Transverse colon (tissue), 4 donors: ENCODE results near the gene UTY.

Experiments
- CTCF ChIP-seq, 5 experiments: fragments of 200-600 bp in 3 of 5; fragments of 450-650 bp in 2 of 5; sonication (generic) in 3 of 5; IDR thresholded peaks; 1 replicate in 2 of 5; 2 replicates in 3 of 5; pipeline ENCODE4 v1.5.1; 2016 to 2017; ENCODE audit warnings: antibody characterized with exemption in 5 of 5, inconsistent platforms in 3 of 5, mild to moderate bottlenecking in 2 of 5, moderate library complexity in 1 of 5
- EP300 ChIP-seq: sonication (generic); formaldehyde crosslinking; IDR thresholded peaks from one replicate; pipeline ENCODE4 v1.6.1; 2017; ENCODE audit warnings: antibody characterized with exemption, low read depth
- POLR2A ChIP-seq: fragments of 450-650 bp; IDR thresholded peaks from one replicate; pipeline ENCODE4 v1.6.1; 2016; ENCODE audit warnings: antibody characterized with exemption, mild to moderate bottlenecking, moderate library complexity
- POLR2AphosphoS5 ChIP-seq, 3 donors: sonication (generic); formaldehyde crosslinking; IDR thresholded peaks; one replicate each; pipeline ENCODE4 v1.6.1; 2016; ENCODE audit warnings: antibody characterized with exemption in 3 of 3

DNA sequence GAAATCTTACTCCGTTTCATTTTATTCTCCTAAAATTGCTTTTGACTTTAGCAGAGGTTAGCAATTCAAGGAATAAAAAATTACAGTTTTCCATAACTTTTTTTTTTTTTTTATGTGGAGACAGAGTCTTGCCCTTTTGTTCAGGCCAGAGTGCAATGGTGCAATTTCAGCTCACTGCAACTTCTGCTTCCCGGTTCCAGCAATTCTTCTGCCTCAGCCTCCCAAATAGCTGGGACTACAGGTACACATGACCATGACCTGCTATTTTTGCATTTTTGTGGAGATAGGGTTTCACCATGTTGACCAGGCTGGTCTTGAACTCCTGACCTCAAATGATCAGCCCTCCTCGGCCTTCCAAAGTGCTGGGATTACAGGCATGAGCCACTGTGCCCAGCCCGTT, 179.0 kb downstream of the UTY start:
- no peak for TF ChIP-seq CTCF (IDR thresholded peaks at IDR 0.05)
- TF ChIP-seq EP300, result no peak
- TF ChIP-seq POLR2A, result no peak
- TF ChIP-seq POLR2AphosphoS5 (IDR thresholded peaks at IDR 0.05), result no peak
